ENCODE measurements around the gene ZC3H12A.

DNA sequence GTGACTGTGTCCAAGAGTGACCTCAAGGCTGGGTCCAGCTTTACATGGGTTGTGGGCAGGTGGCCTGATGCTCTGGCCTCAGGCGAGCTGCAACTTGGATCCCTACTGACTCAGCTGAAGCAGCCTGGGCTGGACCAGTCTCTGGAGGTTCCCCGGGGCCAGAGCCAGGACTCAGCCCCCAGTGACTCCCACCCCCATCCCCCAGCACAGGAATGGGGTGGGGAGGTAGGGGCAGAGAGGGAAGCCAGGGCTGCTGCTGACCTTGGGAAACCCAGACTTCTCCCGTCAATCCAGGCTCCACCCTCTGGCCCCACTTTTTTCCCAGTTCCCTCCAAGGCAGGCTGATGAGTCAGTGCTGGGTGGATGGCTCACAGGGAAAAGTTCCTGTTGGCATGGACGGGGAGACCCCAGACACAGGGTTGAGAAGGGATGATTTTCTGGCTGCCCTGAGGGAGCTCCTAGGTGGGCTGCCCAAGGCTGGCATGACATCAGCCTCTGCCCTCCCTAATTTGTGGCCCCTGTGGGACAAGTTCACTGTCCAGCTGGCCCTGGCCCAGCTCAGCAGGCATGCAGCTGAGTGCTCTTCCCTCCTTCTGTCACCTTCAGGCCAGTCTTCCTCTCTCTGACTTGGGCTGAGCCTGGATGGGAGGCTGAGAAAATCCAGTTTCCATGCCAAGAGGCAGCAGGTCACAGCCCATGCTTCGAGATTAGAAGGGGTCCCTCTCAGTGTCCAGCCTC is 2.2 kb downstream of the ZC3H12A start:
- TF ChIP-seq, protein P1, sequence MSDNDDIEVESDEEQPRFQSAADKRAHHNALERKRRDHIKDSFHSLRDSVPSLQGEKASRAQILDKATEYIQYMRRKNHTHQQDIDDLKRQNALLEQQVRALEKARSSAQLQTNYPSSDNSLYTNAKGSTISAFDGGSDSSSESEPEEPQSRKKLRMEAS (IDR thresholded peaks at IDR 0.05; ENCODE audit: low read depth, low read length), result no peak
- TF ChIP-seq, protein P2, sequence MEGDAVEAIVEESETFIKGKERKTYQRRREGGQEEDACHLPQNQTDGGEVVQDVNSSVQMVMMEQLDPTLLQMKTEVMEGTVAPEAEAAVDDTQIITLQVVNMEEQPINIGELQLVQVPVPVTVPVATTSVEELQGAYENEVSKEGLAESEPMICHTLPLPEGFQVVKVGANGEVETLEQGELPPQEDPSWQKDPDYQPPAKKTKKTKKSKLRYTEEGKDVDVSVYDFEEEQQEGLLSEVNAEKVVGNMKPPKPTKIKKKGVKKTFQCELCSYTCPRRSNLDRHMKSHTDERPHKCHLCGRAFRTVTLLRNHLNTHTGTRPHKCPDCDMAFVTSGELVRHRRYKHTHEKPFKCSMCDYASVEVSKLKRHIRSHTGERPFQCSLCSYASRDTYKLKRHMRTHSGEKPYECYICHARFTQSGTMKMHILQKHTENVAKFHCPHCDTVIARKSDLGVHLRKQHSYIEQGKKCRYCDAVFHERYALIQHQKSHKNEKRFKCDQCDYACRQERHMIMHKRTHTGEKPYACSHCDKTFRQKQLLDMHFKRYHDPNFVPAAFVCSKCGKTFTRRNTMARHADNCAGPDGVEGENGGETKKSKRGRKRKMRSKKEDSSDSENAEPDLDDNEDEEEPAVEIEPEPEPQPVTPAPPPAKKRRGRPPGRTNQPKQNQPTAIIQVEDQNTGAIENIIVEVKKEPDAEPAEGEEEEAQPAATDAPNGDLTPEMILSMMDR (IDR thresholded peaks at IDR 0.05 in 2 of 3, conservative IDR thresholded peaks at IDR 0.05 in 1 of 3; ENCODE audit: control insufficient read depth in 2 of 3, extremely low read depth in 1 of 3, insufficient read depth in 1 of 3, low read depth in 3 of 3, low read length in 3 of 3), result no peak
- TF ChIP-seq YY1 (IDR thresholded peaks at IDR 0.05; ENCODE audit: low read depth, low read length), result no peak
- TF ChIP-seq JUNB (IDR thresholded peaks at IDR 0.05), result no peak
- no peak for TF ChIP-seq TAF1 (IDR thresholded peaks at IDR 0.05; ENCODE audit: borderline replicate concordance, low read depth, low read length)

Measured in GM12878 (cell line).